MCF 10A (cell line): ENCODE data around the gene ZNF581. TPM values are rescaled to one million over a fixed set of nuclear protein-coding genes. Genes with fewer than 3 reads are reported as not detected.

Experiments used
- BruUV-seq: library from RNA; stranded (reverse); fragments of 400-500 nt; replicated peaks from 2 replicates; lab custom pipeline; 2021; lab: Mats Ljungman, UMichigan
- CTCF ChIA-PET: fragments of 300-600 bp; sonication (Branson Sonifier 250); formaldehyde crosslinking; extraction: SDS; loops from one replicate; lab custom pipeline; 2021; ENCODE audit warnings: antibody characterized with exemption, inconsistent platforms; lab: Yijun Ruan, JAX
- POLR2A ChIA-PET: fragments of 300-600, 350-650 bp; sonication (Branson Sonifier 250); formaldehyde crosslinking; extraction: SDS; loops from one replicate; lab custom pipeline; 2020; ENCODE audit warnings: antibody characterized with exemption, inconsistent platforms; lab: Yijun Ruan, JAX
- DNase-seq: peaks from one replicate; pipeline ENCODE4 v3.0.0-alpha.2; 2018; ENCODE audit not compliant: unreplicated experiment
- H3K27ac Mint-ChIP-seq: one replicate; pipeline ENCODE4 v1.8.0; 2022; ENCODE audit warnings: mild to moderate bottlenecking, low read depth, mixed read lengths; ENCODE audit not compliant: unreplicated experiment
- H3K27me3 Mint-ChIP-seq: one replicate; pipeline ENCODE4 v1.8.0; 2022; ENCODE audit warnings: mixed read lengths; ENCODE audit not compliant: insufficient read depth, unreplicated experiment
- H3K36me3 Mint-ChIP-seq: one replicate; pipeline ENCODE4 v1.8.0; 2022; ENCODE audit warnings: mild to moderate bottlenecking, moderate library complexity, mixed read lengths; ENCODE audit not compliant: insufficient read depth, unreplicated experiment
- H3K4me1 Mint-ChIP-seq: one replicate; pipeline ENCODE4 v1.8.0; 2022; ENCODE audit warnings: mixed read lengths; ENCODE audit not compliant: insufficient read depth, unreplicated experiment
- H3K4me3 Mint-ChIP-seq: one replicate; pipeline ENCODE4 v1.8.0; 2022; ENCODE audit warnings: mild to moderate bottlenecking, moderate library complexity, mixed read lengths; ENCODE audit not compliant: unreplicated experiment
- H3K9me3 Mint-ChIP-seq: one replicate; pipeline ENCODE4 v1.8.0; 2022; ENCODE audit warnings: mixed read lengths; ENCODE audit not compliant: unreplicated experiment
- intact Hi-C: fragments of 100-400 bp; cut with micrococcal nuclease; formaldehyde crosslinking; loops from 2 replicates; pipeline ENCODE4 v1.14.1; 2022
- total RNA-seq: library from RNA; stranded (reverse); gene quantifications from 2 replicates; pipeline ENCODE4 v1.2.3, GENCODE V29; 2022
- TF ChIP-seq, protein P1 (sequence below): fragments of 200-600 bp; IDR thresholded peaks from one replicate; pipeline ENCODE4 v1.8.0; 2022; ENCODE audit warnings: antibody characterized with exemption, mild to moderate bottlenecking; ENCODE audit not compliant: unreplicated experiment

The ZNF581 gene
- total RNA-seq, 1 experiment from 2014 or later: 25.7 TPM

DNA sequence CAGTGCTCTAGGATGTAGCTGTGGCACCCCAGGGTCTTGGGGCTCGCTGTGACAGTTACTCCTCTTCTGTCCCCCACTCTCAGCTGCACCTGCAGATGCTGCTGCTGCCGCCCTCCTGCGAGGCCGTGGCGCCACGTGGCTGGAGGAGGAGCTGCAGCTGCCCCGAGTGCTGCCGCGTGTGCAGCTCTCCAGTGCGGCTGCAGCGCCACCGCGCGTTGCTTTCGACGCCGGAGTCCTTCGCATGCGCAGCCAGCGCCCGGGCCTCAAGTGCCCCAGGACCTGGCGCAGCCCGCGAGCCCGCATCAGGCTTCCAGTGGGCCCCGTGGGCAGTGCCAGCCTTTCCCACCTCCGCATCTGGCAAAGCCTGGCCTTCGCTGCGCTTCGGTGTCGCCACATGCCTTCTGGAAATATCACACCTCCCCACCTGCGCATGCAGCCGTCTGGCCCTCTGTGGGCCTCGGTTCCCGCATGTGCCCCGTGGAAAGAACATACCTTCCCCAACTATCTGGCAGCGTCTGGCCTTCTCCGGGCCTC is 3.3 kb upstream of the ZNF581 start:
- ChIA-PET POLR2A (interaction anchor here (0.7 to 1.7 kb wide), 2 partner anchors 14 to 298 kb away, joined by 3 to 8 read pairs; partner anchors contain the start of gene U2AF2), CTCF (interaction anchor here (0.5 to 0.9 kb wide), 4 partner anchors 132 to 1467 kb away, joined by 3 to 4 read pairs (median 3); partner anchors contain the start of gene TMC4)
- peaks cover 37% of the 10 kb centered on the region for H3K36me3 Mint-ChIP-seq
- H3K27me3 Mint-ChIP-seq: no peaks in the 10 kb centered on the region
- H3K4me1 Mint-ChIP-seq: peaks cover 34% of the 10 kb centered on the region
- TF ChIP-seq, protein P1, sequence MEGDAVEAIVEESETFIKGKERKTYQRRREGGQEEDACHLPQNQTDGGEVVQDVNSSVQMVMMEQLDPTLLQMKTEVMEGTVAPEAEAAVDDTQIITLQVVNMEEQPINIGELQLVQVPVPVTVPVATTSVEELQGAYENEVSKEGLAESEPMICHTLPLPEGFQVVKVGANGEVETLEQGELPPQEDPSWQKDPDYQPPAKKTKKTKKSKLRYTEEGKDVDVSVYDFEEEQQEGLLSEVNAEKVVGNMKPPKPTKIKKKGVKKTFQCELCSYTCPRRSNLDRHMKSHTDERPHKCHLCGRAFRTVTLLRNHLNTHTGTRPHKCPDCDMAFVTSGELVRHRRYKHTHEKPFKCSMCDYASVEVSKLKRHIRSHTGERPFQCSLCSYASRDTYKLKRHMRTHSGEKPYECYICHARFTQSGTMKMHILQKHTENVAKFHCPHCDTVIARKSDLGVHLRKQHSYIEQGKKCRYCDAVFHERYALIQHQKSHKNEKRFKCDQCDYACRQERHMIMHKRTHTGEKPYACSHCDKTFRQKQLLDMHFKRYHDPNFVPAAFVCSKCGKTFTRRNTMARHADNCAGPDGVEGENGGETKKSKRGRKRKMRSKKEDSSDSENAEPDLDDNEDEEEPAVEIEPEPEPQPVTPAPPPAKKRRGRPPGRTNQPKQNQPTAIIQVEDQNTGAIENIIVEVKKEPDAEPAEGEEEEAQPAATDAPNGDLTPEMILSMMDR: no peak
- intact Hi-C loops: no loop called here
- peak overlapping the region; percentile 49 for H3K27ac Mint-ChIP-seq
- DNase-seq: no peak
- H3K9me3 Mint-ChIP-seq: no peaks in the 10 kb centered on the region
- H3K4me3 Mint-ChIP-seq: peak overlapping the region; percentile 82
- no TSS peak for BruUV-seq

DNA sequence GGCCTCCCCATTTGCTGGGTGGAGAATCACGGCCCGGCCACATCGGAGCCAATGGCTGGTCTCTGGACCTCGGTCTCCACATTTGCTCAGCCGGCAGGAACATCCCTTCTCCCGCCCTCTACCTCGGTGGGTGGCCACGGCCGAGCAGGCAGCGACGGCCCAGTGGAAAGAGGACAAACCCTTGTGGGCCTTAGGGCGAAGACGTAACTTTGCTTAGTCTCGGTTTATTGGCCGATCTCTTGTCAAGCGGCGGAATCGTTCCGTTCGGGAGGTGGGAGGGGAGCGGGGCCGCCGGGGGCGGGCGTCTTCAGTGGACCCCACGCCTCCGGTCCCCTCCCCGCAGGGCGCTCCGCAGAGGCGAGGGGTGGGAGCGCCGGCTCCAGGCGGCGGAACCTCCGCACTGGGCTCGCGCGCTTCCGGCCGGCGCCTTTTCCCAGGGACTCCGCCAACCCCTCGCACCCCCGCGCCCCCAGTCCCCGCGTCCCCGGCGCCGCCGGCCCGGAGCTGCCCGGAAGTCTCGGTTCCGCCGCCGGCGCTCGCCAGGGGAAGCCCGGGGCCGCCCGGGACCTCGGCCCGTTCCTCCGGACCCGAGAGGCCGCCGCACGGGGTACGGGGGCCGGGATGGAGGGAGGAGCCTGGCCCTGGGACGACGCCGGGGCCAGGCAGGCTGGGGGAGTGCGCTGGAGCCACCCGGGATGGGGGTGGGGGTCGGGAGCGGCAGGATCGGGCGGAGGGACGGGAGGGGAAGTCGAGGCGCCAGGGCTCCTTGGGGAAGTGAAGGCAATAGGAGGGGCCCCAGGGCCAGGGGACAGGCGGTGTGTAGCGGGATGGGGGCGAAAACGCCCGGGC is 2.6 kb upstream of the ZNF581 start, which contains the start of gene ZNF580:
TSS of gene ZNF580 (plus strand) at position 426 of the 849 bp plus-strand sequence. CDS start 1,507 bp downstream, outside the sequence.
- Mint-ChIP-seq H3K27ac (peak within 1 kb of the TSS; percentile 49), H3K4me3 (peak within 1 kb of the TSS; percentile 82), H3K27me3 (no peaks in the 10 kb centered on the region), H3K4me1 (peaks cover 28% of the 10 kb centered on the region), H3K9me3 (no peaks in the 10 kb centered on the region), H3K36me3 (peaks cover 43% of the 10 kb centered on the region)
- POLR2A ChIA-PET: interaction anchor here (0.8 to 1.0 kb wide), 2 partner anchors 14 to 16 kb away, joined by 3 to 6 read pairs; partner anchors contain the start of gene U2AF2
- intact Hi-C loops: no loop called here
- BruUV-seq: no TSS peak
- TF ChIP-seq, protein P1: no peak
- peak; percentile 55 for DNase-seq
- CTCF ChIA-PET: interaction anchor here (0.5 to 0.6 kb wide), 2 partner anchors 186 to 1468 kb away, joined by 3 read pairs; partner anchors contain the start of gene TMC4

GRCh38 chr19:55641426-55642152 is 1.9 kb upstream of the ZNF581 start:
- DNase-seq: peak; percentile 37
- TF ChIP-seq, protein P1: no peak
- POLR2A ChIA-PET: interaction anchor here (1.0 to 3.0 kb wide), 6 partner anchors 9 to 257 kb away, joined by 3 to 25 read pairs (median 12); partner anchors contain the start of genes FIZ1, TMEM238 and U2AF2
- H3K9me3 Mint-ChIP-seq: no peaks in the 10 kb centered on the region
- peaks cover 51% of the 10 kb centered on the region for H3K36me3 Mint-ChIP-seq
- no TSS peak for BruUV-seq
- CTCF ChIA-PET: interaction anchor here (0.5 kb wide), 1 partner anchor 11 kb away, joined by 3 read pairs; no protein-coding TSS in a partner anchor
- H3K27me3 Mint-ChIP-seq: no peaks in the 10 kb centered on the region
- H3K4me1 Mint-ChIP-seq: peaks cover 20% of the 10 kb centered on the region
- peak overlapping the region; percentile 82 for H3K4me3 Mint-ChIP-seq
- H3K27ac Mint-ChIP-seq: peak overlapping the region; percentile 49
- intact Hi-C loops: loop anchor here (1.0 kb wide), 1 partner anchor 42 kb away; the partner anchor contains the start of gene FIZ1
